HepG2 (cell line): ENCODE results near the gene TMEM100. TPM values are rescaled to one million over a fixed set of nuclear protein-coding genes. Genes with fewer than 3 reads are reported as not detected.

Source experiments
- AFF4 ChIP-seq: sonication (generic); formaldehyde crosslinking; IDR thresholded peaks from 2 replicates; pipeline ENCODE4 v1.4.0; 2020; ENCODE audit warnings: missing genetic modification reagents
- CBFB ChIP-seq: sonication (generic); formaldehyde crosslinking; IDR thresholded peaks from 2 replicates; pipeline ENCODE4 v1.4.0; 2020; ENCODE audit warnings: missing genetic modification reagents
- FOXC1 ChIP-seq: sonication (generic); formaldehyde crosslinking; IDR thresholded peaks from 2 replicates; pipeline ENCODE4 v1.8.0; 2022; ENCODE audit warnings: mild to moderate bottlenecking, missing genetic modification reagents, borderline replicate concordance
- GLI4 ChIP-seq: sonication (generic); formaldehyde crosslinking; IDR thresholded peaks from 2 replicates; pipeline ENCODE4 v1.5.1; 2020; ENCODE audit warnings: missing genetic modification reagents, mild to moderate bottlenecking, moderate library complexity, borderline replicate concordance
- GPN1 ChIP-seq: sonication (generic); formaldehyde crosslinking; IDR thresholded peaks from 2 replicates; pipeline ENCODE4 v1.5.1; 2020; ENCODE audit warnings: missing genetic modification reagents, borderline replicate concordance
- HOXA7 ChIP-seq: sonication (generic); formaldehyde crosslinking; IDR thresholded peaks from 2 replicates; pipeline ENCODE4 v1.8.1; 2022; ENCODE audit warnings: mild to moderate bottlenecking, missing genetic modification reagents, moderate library complexity
- HOXD1 ChIP-seq: sonication (generic); formaldehyde crosslinking; IDR thresholded peaks from 2 replicates; pipeline ENCODE4 v1.5.0; 2020; ENCODE audit warnings: missing genetic modification reagents
- MAFG ChIP-seq: sonication (generic); formaldehyde crosslinking; IDR thresholded peaks from 2 replicates; pipeline ENCODE4 v1.5.1; 2020; ENCODE audit warnings: mild to moderate bottlenecking, missing genetic modification reagents
- MXD3 ChIP-seq: IDR thresholded peaks from 2 replicates; pipeline ENCODE4 v1.6.1; 2016; ENCODE audit warnings: mild to moderate bottlenecking, missing biosample characterization, missing genetic modification reagents
- ONECUT2 ChIP-seq: sonication (generic); formaldehyde crosslinking; IDR thresholded peaks from 2 replicates; pipeline ENCODE4 v1.4.0; 2020; ENCODE audit warnings: missing genetic modification reagents
- PAF1 ChIP-seq: IDR thresholded peaks from 2 replicates; pipeline ENCODE4 v1.6.1; 2016; ENCODE audit warnings: missing genetic modification reagents, missing compliant biosample characterization
- PATZ1 ChIP-seq: sonication (generic); formaldehyde crosslinking; IDR thresholded peaks from 2 replicates; pipeline ENCODE4 v1.4.0; 2020; ENCODE audit warnings: missing genetic modification reagents
- SRY ChIP-seq: sonication (generic); formaldehyde crosslinking; IDR thresholded peaks from 2 replicates; pipeline ENCODE4 v1.8.0; 2022; ENCODE audit warnings: mild to moderate bottlenecking, missing genetic modification reagents
- TBX3 ChIP-seq: fragments of 450-650 bp; IDR thresholded peaks from 2 replicates; pipeline ENCODE4 v1.6.1; 2017; ENCODE audit warnings: antibody characterized with exemption, mild to moderate bottlenecking, inconsistent platforms, borderline replicate concordance
- ZBTB7B ChIP-seq: sonication (generic); formaldehyde crosslinking; IDR thresholded peaks from 2 replicates; pipeline ENCODE4 v1.4.0; 2020; ENCODE audit warnings: missing genetic modification reagents
- ZNF30 ChIP-seq: sonication (generic); formaldehyde crosslinking; IDR thresholded peaks from 2 replicates; pipeline ENCODE4 v1.5.0; 2020; ENCODE audit warnings: mild to moderate bottlenecking, missing genetic modification reagents
- ZNF589 ChIP-seq: sonication (generic); formaldehyde crosslinking; conservative IDR thresholded peaks from 2 replicates; pipeline ENCODE4 v1.8.0; 2022; ENCODE audit warnings: mild to moderate bottlenecking, moderate library complexity, missing genetic modification reagents
- ZNF788 ChIP-seq: sonication (generic); formaldehyde crosslinking; IDR thresholded peaks from 2 replicates; pipeline ENCODE4 v1.5.0; 2020; ENCODE audit warnings: mild to moderate bottlenecking, missing genetic modification reagents, borderline replicate concordance
- ZSCAN12 ChIP-seq: sonication (generic); formaldehyde crosslinking; IDR thresholded peaks from 2 replicates; pipeline ENCODE4 v1.9.0; 2021; ENCODE audit warnings: mild to moderate bottlenecking, missing genetic modification reagents
- polyA plus RNA-seq, 8 experiments: library from polyadenylated mRNA; depleted of rRNA in 3 of 8; stranded (reverse) in 7 of 8; unstranded in 1 of 8; fragments of >200 nt; fragmentation: Illumina TruSeq in 4 of 8; extraction: Trizol in 4 of 8; gene quantifications; 2 replicates each; pipeline versions ENCODE4 v1.2.1 to v1.2.3, GENCODE V29; 2011 to 2016; ENCODE audit warnings: low read depth in 4 of 8, missing spikeins in 1 of 8, mixed read lengths in 1 of 8; ENCODE audit not compliant: insufficient read depth in 1 of 8
- total RNA-seq, 5 experiments: library from RNA; depleted of rRNA; stranded (reverse); fragments of >200 nt; fragmentation: Illumina TruSeq; extraction: Trizol; gene quantifications; 2 replicates each; pipeline ENCODE4 v1.2.3, GENCODE V29; 2016; ENCODE audit warnings: low read depth in 1 of 5

The TMEM100 gene
- total and polyA plus RNA-seq, 2 of the 13 experiments (the other 11 are each of a cell fraction or from before 2014, with no cell fraction given) = not detected

DNA sequence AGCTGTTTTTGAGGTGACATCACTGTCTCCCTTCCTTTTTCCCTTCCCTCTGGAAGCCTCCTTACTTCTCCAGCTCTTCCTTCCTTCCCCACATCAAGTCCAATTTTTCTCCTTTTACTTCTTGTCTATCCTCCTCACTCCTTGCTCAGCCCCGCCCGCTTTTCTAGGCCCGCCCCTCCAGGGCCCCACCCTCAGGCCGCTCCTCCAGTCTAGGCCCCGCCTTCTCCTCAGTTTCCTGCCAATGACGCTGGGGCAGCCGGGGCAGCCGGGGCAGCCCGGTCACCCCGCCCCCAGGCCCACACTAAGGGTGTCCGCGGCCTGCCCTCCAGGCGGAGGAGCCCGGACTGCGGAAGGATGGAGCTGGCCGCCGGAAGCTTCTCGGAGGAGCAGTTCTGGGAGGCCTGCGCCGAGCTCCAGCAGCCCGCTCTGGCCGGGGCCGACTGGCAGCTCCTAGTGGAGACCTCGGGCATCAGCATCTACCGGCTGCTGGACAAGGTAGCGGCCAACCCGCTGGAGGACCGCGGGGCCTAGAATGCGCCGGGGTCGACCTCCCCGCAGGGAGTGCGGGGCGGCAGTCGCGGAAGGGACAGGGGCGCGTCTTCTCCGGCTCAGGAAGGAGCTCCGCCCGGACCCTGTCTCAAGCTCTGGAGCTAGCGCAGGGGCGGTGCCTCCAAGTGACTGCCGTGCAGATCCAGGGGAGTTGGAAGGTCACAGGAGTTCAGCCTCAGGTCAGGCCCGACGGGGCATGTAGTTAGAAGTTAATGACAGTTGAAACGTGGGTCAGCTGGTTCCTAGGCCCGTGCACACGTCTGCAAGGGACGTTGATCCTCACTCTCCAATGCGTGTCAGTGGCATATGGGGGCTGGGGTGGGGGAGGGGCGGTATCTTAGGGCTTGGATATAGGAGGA lies 28.3 kb upstream of the TMEM100 start, which contains the start of gene PCTP (continued):
- TF ChIP-seq PATZ1 (CRISPR knock-in tag) (peak; percentile 95), ZNF788 (CRISPR knock-in tag) (peak; percentile 80; the same call in 1 of the 2 replicates), ZNF30 (CRISPR knock-in tag) (peak; percentile 84; the same call in 1 of the 2 replicates), MAFG (no peak), FOXC1 (CRISPR knock-in tag) (peak; percentile 90), GLI4 (CRISPR knock-in tag) (peak; percentile 69; the same call in 1 of the 2 replicates), ONECUT2 (CRISPR knock-in tag) (0 out of 2 replicates have a peak, but pooled peaks have one; percentile 43), PAF1 (CRISPR knock-in tag) (no peak), ZBTB7B (CRISPR knock-in tag) (peak; percentile 87), ZSCAN12 (CRISPR knock-in tag) (0 out of 2 replicates have a peak, but pooled peaks have one; percentile 79), HOXD1 (CRISPR knock-in tag) (peak; percentile 81), TBX3 (0 out of 2 replicates have a peak, but pooled peaks have one; percentile 36), CBFB (CRISPR knock-in tag) (peak; percentile 90; the same call in 1 of the 2 replicates), MXD3 (CRISPR knock-in tag) (peak; percentile 92), HOXA7 (CRISPR knock-in tag) (no peak), SRY (peak; percentile 86), ZNF589 (CRISPR knock-in tag) (0 out of 2 replicates have a peak, but pooled peaks have one; percentile 53), AFF4 (no peak), GPN1 (no peak)
